H54 (cell line): ENCODE data around the gene CUL5.
"Not testable (repeated sequence)": the region's sequence is repeated elsewhere in the genome, so short reads cannot be mapped to it uniquely, and the experiment has no call there.

Experiments
- DNase-seq: peaks from one replicate; pipeline ENCODE4 v3.0.0; 2011; ENCODE audit warnings: low spot score, mixed read lengths; ENCODE audit not compliant: insufficient read length
- FAIRE-seq: peaks from 3 replicates; lab custom pipeline; 2011; peaks lifted over from hg19 to GRCh38; lab: Jason Lieb, UNC
- POLR2A ChIP-seq: IDR thresholded peaks from 2 replicates; pipeline ENCODE4 v1.6.1; 2011; ENCODE audit warnings: low read depth, mild to moderate bottlenecking, low read length

The CUL5 gene

GRCh38 chr11:108003623-108004022 is 5.1 kb upstream of the CUL5 start:
- no peak for TF ChIP-seq POLR2A
- FAIRE-seq (no peak), DNase-seq (no peak)

GRCh38 chr11:108007819-108008218 is 879 bp upstream of the CUL5 start:
- DNase-seq (no peak), FAIRE-seq (no peak)
- TF ChIP-seq POLR2A = no peak

DNA sequence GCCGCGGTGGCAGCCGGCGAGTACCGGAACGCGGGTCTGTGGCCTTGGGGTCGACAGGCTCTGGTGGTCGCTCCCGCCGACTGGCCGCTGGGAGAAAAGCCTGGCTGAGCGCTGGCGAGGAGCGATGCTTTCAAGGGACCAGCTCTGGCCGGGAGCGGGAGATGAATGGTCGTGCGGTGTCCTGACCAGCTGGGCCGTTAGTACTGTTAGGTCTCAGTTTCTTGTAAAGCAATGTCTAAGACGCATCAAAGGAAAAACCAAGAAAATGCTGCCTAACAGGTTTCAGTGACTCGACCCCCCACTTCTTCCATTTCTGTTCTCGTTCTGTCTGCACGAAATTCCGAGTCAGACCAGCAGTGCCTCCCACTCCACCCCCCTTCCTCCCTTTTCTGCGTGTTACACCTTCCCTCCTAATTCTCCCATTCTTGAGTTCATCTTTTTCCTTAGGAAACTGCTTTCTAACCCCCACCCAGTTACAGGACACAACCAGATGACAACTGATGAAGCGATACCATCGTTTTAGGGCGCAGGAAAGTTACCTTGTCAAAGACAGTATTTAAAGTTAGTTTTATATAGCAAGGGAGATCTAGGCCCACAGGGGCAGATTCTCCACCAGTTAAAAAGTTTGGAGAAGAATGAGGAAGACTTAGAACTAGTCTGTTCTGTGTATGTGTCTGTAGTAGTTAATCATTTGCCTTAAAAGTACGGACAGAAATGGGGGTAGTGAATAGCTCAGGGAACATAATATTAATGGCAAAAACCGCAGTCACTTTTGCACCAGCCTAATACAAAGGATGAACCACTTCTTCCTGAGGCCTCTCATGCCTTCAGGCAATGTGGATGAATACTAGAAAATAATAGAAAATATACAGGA is 1.0 kb downstream of the CUL5 start:
- TF ChIP-seq POLR2A = no peak
- FAIRE-seq = no peak
- DNase-seq = no peak

DNA sequence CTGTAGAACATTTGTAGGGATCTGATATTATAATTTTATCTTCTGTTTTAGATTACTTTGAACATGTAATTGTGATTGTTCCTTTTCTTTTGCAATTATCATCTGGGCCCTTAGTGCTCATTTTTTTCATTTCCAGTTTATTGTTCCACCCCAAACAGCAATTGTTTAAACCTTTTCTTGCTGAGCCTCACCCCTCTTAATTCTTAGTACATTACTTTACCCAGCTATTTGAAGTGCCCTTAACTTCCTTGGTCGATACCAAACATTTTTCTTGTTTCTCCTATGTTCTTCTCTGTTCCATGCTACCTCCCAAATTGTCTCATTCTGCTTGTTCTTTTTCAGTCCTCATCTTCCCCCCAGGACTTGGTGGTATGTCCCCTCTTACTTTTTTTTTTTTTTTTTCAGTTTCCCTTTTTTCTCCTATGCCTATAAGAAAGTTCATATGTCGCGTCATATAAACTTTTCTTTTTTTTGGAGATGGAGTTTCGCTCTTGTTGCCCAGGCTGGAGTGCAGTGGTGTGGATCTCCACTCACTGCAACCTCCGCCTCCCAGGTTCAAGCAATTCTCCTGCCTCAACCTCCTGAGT is 3.5 kb downstream of the CUL5 start:
- FAIRE-seq (no peak), DNase-seq (no peak)
- TF ChIP-seq POLR2A = no peak

GRCh38 chr11:108016647-108017046 is 7.9 kb downstream of the CUL5 start:
- FAIRE-seq (no peak), DNase-seq (no peak)
- no peak for TF ChIP-seq POLR2A

DNA sequence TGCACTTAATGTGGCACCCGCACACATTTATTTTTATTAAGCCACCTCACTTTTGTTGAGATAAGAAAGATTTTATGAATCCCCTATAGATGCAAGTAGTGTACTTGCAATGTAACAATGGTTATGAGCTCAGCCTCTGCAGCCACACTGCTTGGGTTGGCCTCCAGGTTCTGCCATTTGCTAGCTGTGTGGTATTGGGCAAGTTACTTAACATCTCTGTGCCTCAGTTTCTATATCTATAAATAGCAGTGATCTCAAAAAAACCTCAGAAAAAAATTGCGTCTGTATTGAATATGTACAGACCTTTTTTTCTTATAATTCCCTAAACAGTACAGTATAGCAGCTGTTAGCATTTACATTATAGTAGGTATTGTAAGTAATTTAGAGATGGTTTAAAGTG is 10.0 kb downstream of the CUL5 start:
- no peak for DNase-seq
- no peak for FAIRE-seq
- no peak for TF ChIP-seq POLR2A

DNA sequence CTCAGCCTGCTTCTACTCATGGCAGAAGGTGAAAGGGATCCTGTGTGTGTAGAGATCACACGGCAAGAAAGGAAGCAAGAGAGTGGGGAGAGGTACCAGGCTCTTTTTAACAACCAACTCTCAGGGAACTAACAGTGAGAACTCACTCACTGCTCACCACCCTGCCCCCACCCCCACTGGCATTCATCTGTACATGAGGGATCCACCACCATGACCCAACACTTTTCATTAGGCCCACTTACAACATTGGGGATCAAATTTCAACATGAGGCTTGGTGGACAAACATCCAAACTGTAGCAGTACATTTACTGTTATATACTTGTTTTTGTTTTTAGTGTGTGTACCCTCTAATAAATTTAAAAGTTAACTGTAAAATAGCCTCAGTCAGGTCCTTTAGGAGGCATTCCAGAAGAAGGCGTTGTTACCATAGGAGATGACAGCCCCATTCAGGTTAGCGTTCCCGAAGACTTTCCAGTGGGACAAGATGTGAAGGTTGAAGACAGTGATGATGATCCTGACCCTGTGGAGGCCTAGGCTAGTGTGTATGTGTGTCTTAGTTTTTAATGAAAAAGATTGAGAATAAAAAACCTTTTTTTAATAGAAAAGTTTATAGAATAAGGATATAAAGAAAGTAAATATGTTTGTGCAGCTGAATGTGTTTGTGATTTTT is 11.3 kb downstream of the CUL5 start:
- no peak for DNase-seq
- FAIRE-seq = no peak
- TF ChIP-seq POLR2A = no peak

DNA sequence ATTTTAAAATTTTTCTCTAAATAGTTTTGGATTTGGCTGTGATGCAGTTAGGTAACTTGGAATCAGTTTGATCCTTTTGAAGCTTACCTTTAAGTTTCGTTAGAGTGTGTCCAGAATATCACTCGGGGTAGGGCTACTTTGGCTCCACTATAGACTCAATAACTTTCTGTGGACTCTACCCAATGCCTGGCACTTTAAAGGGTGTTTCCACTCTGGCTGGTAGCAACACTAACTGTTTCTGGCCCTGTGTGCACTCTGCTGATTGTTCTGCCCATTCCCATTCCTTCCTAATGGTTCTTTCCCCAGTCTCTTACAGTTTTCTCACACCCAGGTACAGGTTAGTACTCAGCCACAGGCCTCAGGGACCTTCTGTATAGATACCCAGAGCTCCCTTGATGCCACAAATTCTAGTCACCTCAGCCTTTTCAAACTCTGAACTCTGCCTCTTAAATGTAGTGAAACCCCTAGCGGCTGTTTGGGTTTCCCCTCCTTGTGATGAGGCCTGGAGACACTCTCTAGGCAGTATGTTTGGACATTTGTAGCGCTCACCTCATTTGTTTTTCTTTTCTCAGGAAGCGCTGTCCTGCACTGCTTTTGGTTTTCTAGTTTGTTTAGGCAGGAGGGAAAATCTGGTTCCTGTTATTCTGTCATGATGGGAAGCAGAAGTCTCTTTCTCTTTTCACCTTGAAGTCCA is 16.8 kb downstream of the CUL5 start:
- TF ChIP-seq POLR2A = no peak
- FAIRE-seq = no peak
- no peak for DNase-seq

- FAIRE-seq (no peak), DNase-seq (no peak)
- no peak for TF ChIP-seq POLR2A
Measured at GRCh38 chr11:108027057-108027456, 18.4 kb downstream of the CUL5 start.

GRCh38 chr11:108028822-108029441 is 20.2 kb downstream of the CUL5 start:
- not testable (repeated sequence) for FAIRE-seq, DNase-seq

DNA sequence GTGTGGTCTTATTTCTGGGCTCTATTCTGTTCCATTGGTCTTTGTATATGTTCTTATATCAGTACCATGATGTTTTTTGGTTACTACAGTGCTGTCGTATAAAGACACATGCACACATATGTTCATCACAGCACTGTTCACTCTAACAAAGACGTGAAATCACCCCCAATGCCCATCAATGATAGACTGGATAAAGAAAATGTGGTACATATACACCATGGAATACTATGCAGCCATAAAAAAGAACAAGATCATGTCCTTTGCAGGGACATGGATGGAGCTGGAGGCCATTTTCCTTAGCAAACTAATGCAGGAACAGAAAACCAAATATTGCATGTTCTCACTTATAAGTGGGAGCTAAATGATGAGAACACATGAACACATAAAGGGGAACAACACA is 22.9 kb downstream of the CUL5 start:
- not testable (repeated sequence) for DNase-seq, FAIRE-seq

DNA sequence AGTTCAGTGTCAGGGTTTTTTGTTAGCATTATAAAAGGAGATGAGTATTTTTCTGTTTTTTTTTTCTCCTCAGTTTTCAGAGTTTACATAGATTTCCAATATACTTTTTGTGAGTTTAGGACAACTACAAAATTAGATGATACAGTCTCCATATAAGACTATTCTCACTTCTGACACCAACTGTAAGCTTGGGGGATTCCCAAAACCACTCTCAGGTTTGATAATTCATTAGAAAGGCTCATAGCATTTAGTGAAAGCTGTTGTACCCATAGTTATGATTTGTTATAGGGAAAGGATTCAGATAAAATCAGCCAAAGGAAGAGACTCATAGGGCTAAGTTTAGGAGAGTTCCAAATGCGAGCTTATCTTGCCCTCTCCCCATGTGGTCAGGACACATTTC is 24.1 kb downstream of the CUL5 start:
- TF ChIP-seq POLR2A = no peak
- no peak for DNase-seq
- FAIRE-seq = no peak

- FAIRE-seq (no peak), DNase-seq (no peak)
- TF ChIP-seq POLR2A = no peak
Measured at GRCh38 chr11:108034034-108034433, 25.3 kb downstream of the CUL5 start.
